PC-3 (cell line): Measurements from ENCODE around the gene SORL1. TPM values are rescaled to one million over a fixed set of nuclear protein-coding genes. Genes with fewer than 3 reads are reported as not detected.

ENCODE experiments used
- ATAC-seq: fragments of 200-7000 bp; cut with Tn5 transposase; 2 replicates; pipeline ENCODE4 v1.9.1; 2020; ENCODE audit warnings: mild to moderate bottlenecking, moderate library complexity
- BruUV-seq: library from RNA; stranded (reverse); fragments of 400-500 nt; replicated peaks from 2 replicates; lab custom pipeline; 2021; lab: Mats Ljungman, UMichigan
- CTCF ChIA-PET: fragments of 300-600 bp; sonication (Branson Sonifier 250); formaldehyde crosslinking; loops from one replicate; lab custom pipeline; 2022; ENCODE audit warnings: antibody characterized with exemption; lab: Charles Lee
- POLR2A ChIA-PET: fragments of 300-600 bp; sonication (Branson Sonifier 250); formaldehyde crosslinking; loops from one replicate; lab custom pipeline; 2022; ENCODE audit warnings: antibody characterized with exemption; ENCODE audit not compliant: unreplicated experiment; lab: Charles Lee
- DNase-seq: peaks from one replicate; pipeline ENCODE4 v3.0.0-alpha.2; 2015
- H2AFZ ChIP-seq: fragments of 300-600 bp; sonication (generic); 2 replicates; pipeline ENCODE4 v1.6.0; 2016; ENCODE audit warnings: antibody characterized with exemption, low read length
- H3F3A ChIP-seq: fragments of 300-600 bp; sonication (generic); one replicate; pipeline ENCODE4 v1.6.0; 2017; ENCODE audit warnings: antibody characterized with exemption, low read length, control low read depth, mild to moderate bottlenecking; ENCODE audit not compliant: unreplicated experiment
- H3K27ac ChIP-seq: fragments of 300-600 bp; sonication (generic); 2 replicates; pipeline ENCODE4 v1.5.1; 2016; ENCODE audit warnings: mild to moderate bottlenecking, low read length
- H3K27me3 ChIP-seq: fragments of 300-600 bp; sonication (generic); 2 replicates; pipeline ENCODE4 v1.6.1; 2016; ENCODE audit warnings: low read length, mixed read lengths
- H3K36me3 ChIP-seq: fragments of 300-600 bp; sonication (generic); 2 replicates; pipeline ENCODE4 v1.6.1; 2016; ENCODE audit warnings: low read depth, mixed run types, low read length, mixed read lengths
- H3K4me1 ChIP-seq: fragments of 300-600 bp; sonication (generic); 2 replicates; pipeline ENCODE4 v1.5.1; 2016; ENCODE audit warnings: low read length; ENCODE audit not compliant: insufficient read depth
- H3K4me2 ChIP-seq: fragments of 300-600 bp; sonication (generic); 2 replicates; pipeline ENCODE4 v1.6.0; 2016; ENCODE audit warnings: low read length
- H3K4me3 ChIP-seq: fragments of 300-600 bp; sonication (generic); 2 replicates; pipeline ENCODE4 v1.5.1; 2016; ENCODE audit warnings: mild to moderate bottlenecking, low read length, mixed read lengths
- H3K79me2 ChIP-seq: fragments of 300-600 bp; sonication (generic); 2 replicates; pipeline ENCODE4 v1.6.1; 2017; ENCODE audit warnings: low read length, mixed read lengths
- H3K9ac ChIP-seq: fragments of 300-600 bp; sonication (generic); 2 replicates; pipeline ENCODE4 v1.6.0; 2016; ENCODE audit warnings: mild to moderate bottlenecking, low read length
- H3K9me2 ChIP-seq: fragments of 300-600 bp; sonication (generic); replicated peaks from 2 replicates; pipeline ENCODE4 v1.6.1; 2016; ENCODE audit warnings: mixed run types, low read length, mixed read lengths
- H3K9me3 ChIP-seq: fragments of 300-600 bp; sonication (generic); 2 replicates; pipeline ENCODE4 v1.6.1; 2016; ENCODE audit warnings: low read length, mixed read lengths
- H4K20me1 ChIP-seq: fragments of 300-600 bp; sonication (generic); 2 replicates; pipeline ENCODE4 v1.6.1; 2016; ENCODE audit warnings: low read length, mixed read lengths
- CTCF ChIP-seq: fragments of 300-600 bp; sonication (generic); conservative IDR thresholded peaks from 2 replicates; pipeline ENCODE4 v1.5.1; 2017; ENCODE audit warnings: antibody characterized with exemption, low read depth, mild to moderate bottlenecking, low read length
- EZH2 ChIP-seq: fragments of 300-600 bp; sonication (generic); IDR thresholded peaks from one replicate; pipeline ENCODE4 v1.6.1; 2017; ENCODE audit warnings: antibody characterized with exemption, mild to moderate bottlenecking, low read length; ENCODE audit not compliant: unreplicated experiment
- EZH2phosphoT487 ChIP-seq: fragments of 300-600 bp; sonication (generic); IDR thresholded peaks from 2 replicates; pipeline ENCODE4 v1.6.1; 2018; ENCODE audit warnings: mild to moderate bottlenecking, antibody characterized with exemption, low read length, borderline replicate concordance
- intact Hi-C: fragments of 100-400 bp; cut with micrococcal nuclease; formaldehyde crosslinking; loops from 2 replicates; pipeline ENCODE4 v1.9.0; 2023
- total RNA-seq: library from RNA; depleted of rRNA; stranded (reverse); fragments of >200 nt; gene quantifications from 2 replicates; pipeline ENCODE4 v1.2.3, GENCODE V29; 2014

The SORL1 gene
- total RNA-seq, 1 experiment from 2014 or later: 53.7 TPM

GRCh38 chr11:121425828-121426227 is 26.3 kb upstream of the SORL1 start:
- H3K9ac ChIP-seq: no peak overlapping the region
- intact Hi-C loops: no loop called here
- H3K4me1 ChIP-seq: peaks cover 13% of the 10 kb centered on the region; the same call in 1 of the 2 replicates

GRCh38 chr11:121426476-121427399 is 25.4 kb upstream of the SORL1 start:
- POLR2A ChIA-PET: interaction anchor here (0.6 kb wide), 2 partner anchors 8 to 21 kb away, joined by 5 to 19 read pairs; no protein-coding TSS in a partner anchor
- H3K27me3 ChIP-seq: no peaks in the 10 kb centered on the region
- BruUV-seq: no TSS peak
- peak overlapping the region; percentile 66 for H3K4me3 ChIP-seq
- no peaks in the 10 kb centered on the region for H4K20me1 ChIP-seq
- DNase-seq: peak; percentile 43
- H3K9ac ChIP-seq: peak overlapping the region; percentile 16; the same call in 1 of the 2 replicates
- no peaks in the 10 kb centered on the region for H3K9me2 ChIP-seq
- H3K4me2 ChIP-seq: peak overlapping the region; percentile 94
- peak; percentile 95 for ATAC-seq
- H2AFZ ChIP-seq: peak overlapping the region; percentile 90
- no peaks in the 10 kb centered on the region for H3F3A ChIP-seq
- intact Hi-C loops: no loop called here
- TF ChIP-seq EZH2phosphoT487: no peak
- TF ChIP-seq EZH2: no peak
- TF ChIP-seq CTCF: no peak; the same call in 1 of the 2 replicates
- H3K9me3 ChIP-seq: no peaks in the 10 kb centered on the region
- H3K79me2 ChIP-seq: no peaks in the 10 kb centered on the region
- no peak overlapping the region for H3K27ac ChIP-seq
- CTCF ChIA-PET: interaction anchor here (0.6 to 1.3 kb wide), 4 partner anchors 17 to 234 kb away, joined by 3 to 8 read pairs (median 4); no protein-coding TSS in a partner anchor
- H3K36me3 ChIP-seq: no peaks in the 10 kb centered on the region
- peaks cover 5% of the 10 kb centered on the region; the same call in 1 of the 2 replicates for H3K4me1 ChIP-seq

More at GRCh38 chr11:121425828-121426227, 26.3 kb upstream of the SORL1 start:
- TF ChIP-seq CTCF (no peak), EZH2phosphoT487 (no peak), EZH2 (no peak)
- Histone ChIP-seq H3K9me2 (no peaks in the 10 kb centered on the region), H3K4me3 (no peak overlapping the region), H4K20me1 (no peaks in the 10 kb centered on the region), H3K4me2 (no peak overlapping the region), H3K27ac (no peak overlapping the region), H3K79me2 (no peaks in the 10 kb centered on the region), H2AFZ (no peak overlapping the region), H3K36me3 (no peaks in the 10 kb centered on the region), H3K27me3 (no peaks in the 10 kb centered on the region), H3F3A (no peaks in the 10 kb centered on the region), H3K9me3 (no peaks in the 10 kb centered on the region)
- ChIA-PET CTCF (interaction anchor here (0.6 kb wide), 1 partner anchor 1080 kb away, joined by 8 read pairs; no protein-coding TSS in a partner anchor), POLR2A (no interaction called here)
- no peak for ATAC-seq
- no TSS peak for BruUV-seq
- no peak for DNase-seq
